GM21528 (cell line): ENCODE measurements around the gene RPH3AL.
"Not testable (repeated sequence)": the region's sequence is repeated elsewhere in the genome, so short reads cannot be mapped to it uniquely, and the experiment has no call there.

Experiments
- ATAC-seq: cut with Tn5 transposase; IDR thresholded peaks from one replicate; pipeline ENCODE4 v1.9.1; 2021; ENCODE audit warnings: mild to moderate bottlenecking, moderate library complexity; ENCODE audit not compliant: unreplicated experiment, low FRiP score

The RPH3AL gene

DNA sequence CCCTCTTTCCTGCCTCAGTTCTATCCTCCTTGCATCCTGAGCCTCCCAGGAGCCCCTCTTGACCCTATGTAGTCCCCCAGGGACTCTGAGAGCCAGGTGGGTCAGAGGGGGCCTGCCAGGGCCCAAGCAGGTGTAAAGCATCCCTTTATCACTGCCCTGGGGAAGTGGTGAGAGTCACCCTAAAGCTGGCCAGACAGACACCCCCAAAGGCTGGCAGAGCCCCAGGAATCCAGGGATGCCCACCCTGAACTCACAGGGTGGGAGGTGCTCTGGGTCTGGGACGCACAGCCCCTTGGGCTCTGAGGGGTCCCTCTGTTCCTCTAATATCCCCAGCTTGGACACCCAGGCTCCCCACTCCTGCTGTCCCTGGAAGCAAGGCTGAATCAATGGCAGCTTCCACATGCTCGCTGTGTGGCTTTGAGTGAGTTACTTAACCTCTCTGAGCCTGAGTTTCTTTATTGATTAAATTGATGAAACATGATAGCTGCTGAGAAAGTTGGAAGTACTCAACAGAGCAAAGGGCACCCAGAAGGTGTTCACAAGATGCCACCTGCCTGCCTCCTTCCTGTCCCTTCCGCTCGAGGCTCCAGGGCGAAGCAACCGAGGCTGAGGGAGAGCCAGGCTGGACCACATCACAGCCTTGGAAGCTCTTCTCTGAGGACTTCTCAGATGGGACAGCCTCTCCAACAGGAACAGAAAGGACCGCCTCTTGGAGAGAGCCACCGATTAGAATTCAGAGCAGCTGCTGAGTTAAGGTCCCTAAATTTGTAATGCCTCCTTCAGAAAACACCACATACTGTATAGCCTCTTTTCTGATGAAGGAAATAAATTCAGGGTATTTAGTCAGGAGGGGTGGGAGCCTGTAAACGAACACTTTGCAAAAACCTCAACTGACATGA, 104.0 kb downstream of the RPH3AL start:
- ATAC-seq = no peak

DNA sequence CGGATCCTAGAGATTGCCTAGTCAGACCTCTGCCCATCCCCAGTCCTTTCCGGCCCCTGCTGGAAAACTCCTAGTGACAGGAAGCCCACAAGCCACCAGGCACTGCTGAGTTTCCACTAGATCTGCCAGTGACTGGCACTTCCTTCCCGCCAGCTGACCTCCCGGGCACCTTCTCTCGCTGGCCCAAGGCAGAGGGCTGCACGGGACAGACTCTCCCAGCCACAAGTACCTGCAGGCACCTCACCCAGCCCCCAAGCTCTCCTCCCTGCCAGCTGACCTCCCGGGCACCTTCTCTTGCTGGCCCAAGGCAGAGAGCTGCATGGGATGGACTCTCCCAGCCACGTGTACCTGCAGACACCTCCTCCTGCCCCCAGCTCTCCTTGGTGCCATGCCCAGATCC, 104.8 kb downstream of the RPH3AL start:
- ATAC-seq = no peak

DNA sequence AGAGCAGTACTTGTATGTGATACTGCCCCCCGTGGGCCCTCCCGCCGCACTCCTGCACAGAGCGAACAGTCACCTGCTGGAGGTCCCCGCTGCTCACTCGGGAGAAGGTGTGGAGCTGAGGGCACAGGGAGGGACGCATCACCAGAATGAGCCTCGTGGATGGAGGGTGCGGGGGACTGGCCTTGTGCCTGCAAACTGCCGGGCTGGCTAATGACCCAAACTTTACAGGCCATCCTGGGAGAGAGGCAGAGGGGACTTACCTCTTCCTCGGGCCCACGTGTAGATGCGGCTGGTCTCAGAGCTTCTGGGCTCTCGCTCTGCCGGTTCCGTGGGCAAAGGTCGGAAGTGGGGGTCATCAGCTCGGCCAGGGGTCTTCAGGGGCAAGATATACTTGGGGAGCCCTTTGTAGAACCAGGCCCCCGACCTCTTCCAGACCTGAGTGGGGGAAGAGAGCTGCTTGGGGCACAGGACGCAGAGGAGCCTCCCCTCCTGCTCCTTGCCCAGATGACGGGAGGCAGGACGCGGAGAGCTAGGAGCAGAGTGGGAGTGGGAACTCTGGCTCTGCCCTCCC, 105.7 kb downstream of the RPH3AL start:
- no peak for ATAC-seq

DNA sequence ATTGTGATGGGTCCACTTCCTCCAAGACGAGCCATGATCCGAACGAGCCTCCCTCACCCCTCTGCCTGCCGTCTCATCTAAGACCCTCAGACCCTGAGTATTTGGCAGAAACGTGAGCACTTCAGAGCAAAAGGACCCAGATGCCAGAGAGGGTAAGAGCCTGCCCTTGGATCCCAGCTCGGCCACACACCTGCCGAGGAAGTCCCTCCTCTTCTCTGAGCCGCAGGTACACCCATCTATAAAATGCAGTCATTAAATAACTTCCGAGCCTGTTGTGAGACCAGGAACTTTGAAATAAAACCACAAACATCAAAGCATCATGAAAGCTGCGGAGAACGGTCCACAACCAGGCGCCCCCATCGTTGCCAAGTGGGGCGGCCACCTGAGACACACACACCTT, 106.4 kb downstream of the RPH3AL start:
- no peak for ATAC-seq

DNA sequence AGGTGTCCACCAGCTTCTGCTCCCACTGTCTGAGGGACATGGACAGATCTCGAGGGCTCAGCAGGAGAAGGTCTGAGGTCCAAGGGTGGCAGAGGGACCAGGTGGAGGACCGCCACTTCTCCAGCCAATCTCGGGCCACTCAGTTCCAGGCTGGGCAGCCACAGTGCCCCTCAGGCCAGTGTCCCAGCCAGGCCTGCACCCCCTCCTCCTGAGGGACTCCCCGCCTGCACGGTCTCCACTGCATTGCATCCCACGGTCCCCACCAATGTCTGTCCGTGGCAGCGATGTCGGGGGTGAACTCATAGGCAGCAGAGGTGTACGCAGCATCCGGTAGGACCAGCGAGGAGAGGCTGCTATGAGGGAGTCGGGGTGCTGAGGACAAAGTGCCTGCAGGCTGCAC, 107.0 kb downstream of the RPH3AL start:
- no peak for ATAC-seq

DNA sequence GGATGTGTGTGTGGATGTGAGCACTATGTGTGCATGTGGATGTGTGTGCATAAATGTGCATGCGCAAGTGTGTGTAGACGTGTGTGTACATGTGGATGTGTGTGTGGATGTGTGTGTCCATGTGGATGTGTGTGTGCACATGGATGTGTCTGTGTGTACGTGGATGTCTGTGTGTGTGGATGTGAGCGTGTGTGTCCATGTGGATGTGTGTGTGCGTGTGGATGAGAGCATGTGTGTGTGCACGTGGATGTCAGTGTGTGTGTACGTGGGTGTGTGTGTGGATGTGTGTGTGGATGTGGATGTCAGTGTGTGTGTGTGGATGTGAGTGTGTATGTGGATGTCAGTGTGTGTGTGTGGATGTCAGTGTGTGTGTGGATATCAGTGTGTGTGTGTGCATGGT, 107.6 kb downstream of the RPH3AL start:
- no peak for ATAC-seq

DNA sequence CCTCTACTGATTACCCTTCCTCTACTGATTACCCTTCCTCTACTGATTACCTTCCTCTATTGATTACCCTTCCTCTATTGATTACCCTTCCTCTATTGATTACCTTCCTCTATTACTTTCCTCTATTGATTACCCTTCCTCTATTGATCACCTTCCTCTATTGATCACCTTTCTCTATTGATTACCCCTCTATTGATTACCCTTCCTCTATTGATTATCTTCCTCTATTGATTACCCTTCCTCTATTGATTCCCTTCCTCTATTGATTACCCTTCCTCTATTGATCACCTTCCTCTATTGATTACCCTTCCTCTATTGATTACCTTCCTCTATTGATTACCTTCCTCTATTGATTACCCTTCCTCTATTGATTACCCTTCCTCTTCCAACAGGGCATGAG, 108.7 kb downstream of the RPH3AL start:
- not testable (repeated sequence) for ATAC-seq

DNA sequence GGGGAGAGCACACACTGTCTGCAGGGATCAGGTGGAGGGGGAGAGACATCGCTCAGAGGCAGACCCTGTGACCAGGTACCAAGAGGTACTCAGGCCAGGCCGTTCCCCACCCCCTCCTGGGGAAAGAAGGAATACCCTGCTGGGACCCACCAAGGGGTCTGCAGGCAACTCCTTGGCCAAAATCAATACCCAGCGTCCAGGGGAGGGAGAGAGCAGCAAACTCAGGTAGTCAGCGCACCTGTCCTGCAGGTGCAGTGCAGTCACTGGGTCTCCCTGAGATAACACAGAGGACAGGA, 113.7 kb downstream of the RPH3AL start:
- no peak for ATAC-seq

DNA sequence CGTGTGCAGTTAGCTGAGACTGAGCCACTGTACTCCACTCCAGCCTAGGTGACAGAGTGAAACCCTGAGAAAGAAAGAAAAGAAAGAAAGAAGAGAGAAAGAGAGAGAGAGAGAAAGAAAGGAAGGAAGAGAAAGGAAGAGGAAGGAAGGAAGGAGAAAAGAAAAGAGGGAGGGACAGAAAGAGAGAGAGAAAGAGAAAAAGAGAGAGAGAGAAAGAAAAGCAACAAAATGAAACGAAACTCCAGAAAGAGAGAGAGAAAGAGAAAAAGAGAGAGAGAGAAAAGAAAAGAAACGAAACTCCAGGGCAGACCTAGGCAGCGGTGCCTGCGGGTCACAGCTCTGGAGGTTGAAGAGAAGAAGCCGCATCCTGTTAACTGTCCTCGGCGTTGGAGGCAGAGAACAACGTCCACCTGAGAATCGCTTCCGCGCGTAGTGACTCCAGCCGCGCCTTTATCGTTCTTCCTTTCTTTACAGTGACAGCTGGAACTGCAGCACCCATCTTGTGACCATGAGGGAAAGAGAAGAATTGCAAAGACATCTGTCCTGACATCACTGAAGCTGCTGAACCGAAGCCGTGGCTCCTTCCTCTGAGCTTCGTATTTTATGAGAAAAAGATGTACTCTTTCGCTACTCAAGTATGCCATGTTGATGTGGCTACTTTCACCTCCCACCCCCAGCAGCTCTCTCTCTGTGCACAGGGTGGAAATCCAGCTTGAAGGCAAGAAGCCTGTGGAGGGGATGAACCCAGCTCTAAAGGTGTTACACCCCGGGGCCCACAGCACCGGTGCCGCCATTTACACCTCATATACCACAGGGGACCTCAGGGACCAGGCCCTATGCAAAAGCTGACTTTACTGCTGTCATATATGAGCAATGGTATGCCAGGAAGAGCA, 114.3 kb downstream of the RPH3AL start:
- ATAC-seq = no peak

DNA sequence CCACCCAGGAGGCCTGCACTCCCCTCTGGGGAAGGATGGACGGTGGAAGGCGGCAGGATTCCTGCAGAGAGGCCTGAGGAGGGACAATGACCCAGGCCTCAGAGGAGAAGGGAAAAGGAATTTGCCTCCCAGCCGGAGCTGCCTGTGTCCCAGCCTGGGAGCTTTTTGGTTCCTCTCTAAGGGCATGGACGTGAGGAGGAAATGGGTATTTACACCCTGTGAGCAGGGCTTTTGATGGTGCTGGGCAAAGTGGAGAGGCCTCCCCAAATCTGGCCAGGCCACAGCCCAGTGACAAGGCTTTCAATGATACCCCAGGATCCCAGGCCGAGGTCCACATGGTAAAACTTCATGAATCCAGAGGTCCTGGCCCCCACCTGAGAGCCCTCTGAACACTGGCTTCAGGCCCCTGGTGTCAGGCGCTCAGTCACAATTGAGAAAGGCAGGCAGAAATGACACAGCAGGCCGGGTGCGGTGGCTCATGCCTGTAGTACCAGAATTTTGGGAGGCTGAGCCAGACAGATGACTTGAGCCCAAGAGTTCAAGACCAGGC, 115.1 kb downstream of the RPH3AL start:
- no peak for ATAC-seq

DNA sequence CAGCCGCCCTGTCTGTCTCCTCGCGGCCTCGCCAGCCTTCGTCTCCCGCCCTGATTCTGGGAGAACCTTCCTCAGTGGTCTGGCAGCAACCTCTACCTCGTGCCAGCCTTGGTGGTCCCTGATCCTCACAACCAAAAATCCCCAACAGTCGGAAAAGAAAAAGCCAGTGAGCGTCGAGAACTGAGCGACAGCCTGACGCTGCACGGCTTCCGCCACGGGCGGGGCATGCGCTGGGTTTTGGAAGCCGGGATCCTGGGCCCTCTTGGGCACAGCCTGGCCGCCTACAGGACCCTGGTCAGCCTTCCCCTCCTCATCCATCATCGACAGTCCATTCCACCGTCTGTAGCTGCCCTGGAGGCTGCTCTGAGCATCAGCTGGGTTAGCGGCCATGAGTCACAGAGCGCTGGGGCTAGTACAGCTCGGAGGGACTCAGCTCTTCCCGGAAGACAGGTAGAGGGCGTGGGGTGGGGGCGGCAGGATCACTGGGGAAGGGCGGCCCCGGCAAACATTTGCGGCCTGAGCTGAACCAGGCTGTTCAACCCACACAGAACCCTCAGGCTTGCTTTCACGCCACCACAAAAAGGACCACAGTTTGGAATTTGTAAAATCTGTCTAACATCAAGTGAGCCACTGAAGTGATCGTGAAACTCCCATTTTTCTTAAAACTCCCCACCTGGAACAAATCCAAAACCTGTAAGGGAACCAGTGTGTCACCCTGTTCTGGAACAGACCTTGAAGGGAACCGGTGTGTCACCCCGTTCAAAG, 115.8 kb downstream of the RPH3AL start:
- no peak for ATAC-seq

DNA sequence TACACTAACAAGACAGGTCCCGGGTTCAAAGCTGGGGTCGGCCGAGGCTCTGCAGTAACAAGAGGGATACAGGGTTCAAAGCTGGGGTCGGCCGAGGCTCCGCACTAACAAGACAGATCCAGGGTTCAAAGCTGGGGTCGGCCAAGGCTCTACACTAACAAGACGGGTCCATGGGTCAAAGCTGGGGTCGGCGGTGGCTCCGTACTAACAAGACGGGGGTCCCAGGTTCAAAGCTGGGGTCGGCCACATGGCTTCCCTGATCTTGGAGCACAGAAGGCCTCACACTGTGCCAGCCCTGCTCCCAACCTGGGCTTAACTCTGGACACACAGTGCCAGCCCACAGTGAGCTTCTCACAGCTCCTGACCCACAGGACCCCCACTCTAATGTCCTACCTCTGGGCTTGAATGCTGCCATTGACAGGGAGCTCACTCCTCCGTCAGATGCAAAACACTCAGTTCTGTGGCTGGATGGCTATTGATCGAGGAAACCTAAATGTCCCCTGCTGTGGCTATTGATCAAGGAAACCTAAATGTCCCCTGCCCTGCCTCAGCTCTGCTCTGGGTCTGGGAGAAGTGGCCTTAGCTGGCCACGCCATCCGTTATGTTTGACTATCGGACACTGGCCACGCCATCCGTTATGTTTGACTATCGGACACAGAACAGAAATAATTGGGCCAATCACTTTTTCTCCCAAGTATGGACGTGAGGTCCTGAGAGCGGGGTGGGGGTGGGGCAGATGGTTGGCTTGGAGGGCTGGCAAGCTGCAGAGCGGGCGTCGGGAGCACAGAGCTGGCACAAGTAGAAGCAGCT, 116.6 kb downstream of the RPH3AL start:
- no peak for ATAC-seq

DNA sequence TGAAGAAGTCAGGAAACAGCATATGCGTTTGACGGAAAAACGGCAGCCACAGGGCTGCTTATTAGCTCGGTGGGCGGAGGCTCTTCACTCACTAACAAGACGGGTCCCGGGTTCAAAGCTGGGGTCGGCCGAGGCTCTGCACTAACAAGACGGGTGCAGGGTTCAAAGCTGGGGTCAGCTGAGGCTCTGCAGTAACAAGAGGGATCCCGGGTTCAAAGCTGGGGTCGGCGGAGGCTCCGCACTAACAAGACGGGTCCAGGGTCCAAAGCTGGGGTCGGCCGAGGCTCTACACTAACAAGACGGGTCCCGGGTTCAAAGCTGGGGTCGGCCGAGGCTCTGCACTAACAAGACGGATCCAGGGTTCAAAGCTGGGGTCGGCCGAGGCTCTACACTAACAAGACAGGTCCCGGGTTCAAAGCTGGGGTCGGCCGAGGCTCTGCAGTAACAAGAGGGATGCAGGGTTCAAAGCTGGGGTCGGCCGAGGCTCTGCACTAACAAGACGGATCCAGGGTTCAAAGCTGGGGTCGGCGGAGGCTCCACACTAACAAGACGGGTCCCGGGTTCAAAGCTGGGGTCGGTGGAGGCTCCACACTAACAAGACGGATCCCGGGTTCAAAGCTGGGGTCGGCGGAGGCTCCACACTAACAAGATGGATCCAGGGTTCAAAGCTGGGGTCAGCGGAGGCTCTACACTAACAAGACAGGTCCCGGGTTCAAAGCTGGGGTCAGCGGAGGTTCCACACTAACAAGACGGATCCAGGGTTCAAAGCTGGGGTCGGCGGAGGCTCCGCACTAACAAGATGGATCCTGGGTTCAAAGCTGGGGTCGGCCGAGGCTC, 117.4 kb downstream of the RPH3AL start:
- not testable (repeated sequence) for ATAC-seq

DNA sequence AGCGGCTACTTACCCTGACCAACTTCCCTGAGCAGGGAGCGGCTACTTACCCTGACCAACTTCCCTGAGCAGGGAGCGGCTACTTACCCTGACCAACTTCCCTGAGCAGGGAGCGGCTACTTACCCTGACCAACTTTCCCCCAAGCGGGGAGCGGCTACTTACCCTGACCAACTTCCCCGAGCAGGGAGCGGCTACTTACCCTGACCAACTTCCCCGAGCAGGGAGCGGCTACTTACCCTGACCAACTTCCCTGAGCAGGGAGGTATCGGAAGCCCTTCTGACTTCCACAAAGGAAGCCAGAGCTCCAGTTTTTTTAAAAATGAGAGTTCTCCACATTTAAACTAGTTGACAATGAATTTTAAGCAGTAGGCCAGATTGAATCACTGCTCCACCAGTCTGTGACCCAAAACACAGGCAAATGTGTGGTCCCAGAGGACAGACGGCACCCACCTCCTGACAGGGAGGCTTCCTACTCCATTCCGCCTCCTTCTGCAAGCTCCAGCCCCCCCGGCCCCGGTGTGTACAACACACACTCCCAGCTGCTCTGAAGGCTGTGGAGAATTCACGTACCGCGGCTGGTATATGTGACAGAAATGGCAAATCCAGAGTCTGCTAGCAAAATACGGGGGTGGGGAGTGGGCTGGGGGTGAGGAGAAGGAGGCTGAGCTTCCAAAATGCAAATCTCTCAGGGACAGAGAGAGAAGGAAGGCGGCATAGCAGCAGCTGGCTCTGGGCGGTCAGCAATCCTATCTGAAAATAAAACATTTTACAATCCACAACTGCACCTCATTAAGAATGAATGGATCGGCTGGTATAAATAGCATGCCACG, 118.2 kb downstream of the RPH3AL start:
- not testable (repeated sequence) for ATAC-seq

DNA sequence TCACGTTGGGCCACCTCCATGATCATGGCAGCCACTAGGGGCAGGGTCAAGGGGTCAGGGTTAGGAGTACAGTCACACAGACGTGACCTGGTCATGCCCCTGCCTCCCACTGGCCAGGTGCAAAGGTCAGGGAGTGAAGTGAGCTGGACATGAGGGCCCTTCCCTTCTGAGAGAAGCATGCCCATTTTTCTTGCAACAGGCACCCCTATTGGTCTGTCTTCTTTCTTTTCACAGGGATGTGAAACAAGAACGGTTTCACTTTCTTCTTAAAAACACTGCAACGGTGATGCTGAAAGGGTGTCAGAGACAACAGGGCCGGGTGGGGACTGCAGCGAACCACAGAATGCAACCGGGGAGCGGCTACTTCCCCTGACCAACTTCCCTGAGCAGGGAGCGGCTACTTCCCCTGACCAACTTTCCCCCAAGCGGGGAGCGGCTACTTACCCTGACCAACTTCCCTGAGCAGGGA, 119.1 kb downstream of the RPH3AL start:
- ATAC-seq = no peak

DNA sequence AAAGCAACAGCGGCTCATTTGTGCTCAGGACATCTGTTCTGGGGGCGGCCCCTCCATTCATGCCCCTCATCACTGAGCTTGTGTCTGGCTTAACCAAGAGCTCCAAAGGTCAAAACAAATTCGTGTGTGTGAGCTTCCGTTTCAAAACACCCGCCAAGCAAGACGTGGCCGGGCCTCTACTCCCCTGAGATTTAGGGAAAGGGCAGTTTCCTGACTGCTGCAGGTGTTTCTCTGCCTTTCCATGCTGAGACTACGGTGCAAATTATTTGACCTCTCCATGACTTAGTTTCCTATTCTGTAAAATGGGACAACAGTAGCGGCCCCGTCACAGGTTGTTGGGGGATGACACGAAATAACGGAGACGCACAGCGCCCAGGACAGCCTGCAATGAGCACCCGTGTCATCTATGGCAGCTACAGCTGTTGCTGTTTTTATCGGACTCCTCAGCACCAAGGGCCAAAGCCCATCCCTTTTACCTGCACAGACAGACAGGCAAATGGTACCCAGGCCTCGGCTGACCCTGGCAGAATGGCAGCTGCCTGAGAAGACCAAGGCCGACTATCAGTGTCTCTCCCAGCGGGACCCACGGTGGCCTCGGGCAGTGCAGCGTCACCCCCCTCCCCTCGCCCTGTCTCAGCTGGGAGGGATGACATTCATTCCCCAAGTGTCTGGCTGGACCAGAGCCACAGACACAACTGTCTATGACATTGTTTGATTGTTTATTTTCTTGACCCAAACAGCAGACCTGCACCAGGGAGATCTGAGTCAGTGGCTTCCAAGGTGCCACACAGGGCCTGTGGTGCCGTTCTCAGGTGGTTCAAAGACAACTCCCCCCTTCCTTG, 120.4 kb downstream of the RPH3AL start:
- ATAC-seq = no peak
